Skeletal muscle tissue (tissue), 4 donors: ENCODE results near the gene FAM120B. TPM values are rescaled to one million over a fixed set of nuclear protein-coding genes. Genes with fewer than 3 reads are reported as not detected.
"Not testable (repeated sequence)": the region's sequence is repeated elsewhere in the genome, so short reads cannot be mapped to it uniquely, and the experiment has no call there.

Experiments
- H3K27ac ChIP-seq: one replicate; pipeline ENCODE4 v1.7.0; 2013; ENCODE audit warnings: mild to moderate bottlenecking, low read depth, low read length, inconsistent platforms
- H3K27me3 ChIP-seq, 3 donors: one replicate each; pipeline ENCODE4 v1.7.0; 2013; ENCODE audit warnings: low read length in 3 of 3; ENCODE audit not compliant: control insufficient read depth in 3 of 3, insufficient read depth in 3 of 3
- H3K36me3 ChIP-seq, 3 donors: one replicate each; pipeline ENCODE4 v1.7.0; 2013; ENCODE audit warnings: low read length in 3 of 3; ENCODE audit not compliant: control insufficient read depth in 3 of 3, insufficient read depth in 3 of 3
- H3K4me1 ChIP-seq, 3 donors: one replicate each; pipeline ENCODE4 v1.7.0; 2013; ENCODE audit warnings: low read length in 3 of 3, mild to moderate bottlenecking in 3 of 3; ENCODE audit not compliant: control insufficient read depth in 3 of 3, insufficient read depth in 3 of 3
- H3K4me3 ChIP-seq, 3 donors: one replicate each; pipeline ENCODE4 v1.7.0; 2013; ENCODE audit warnings: low read length in 3 of 3
- H3K9ac ChIP-seq, 3 donors: one replicate each; pipeline ENCODE4 v1.7.0; 2013; ENCODE audit warnings: low read length in 3 of 3, mild to moderate bottlenecking in 3 of 3, moderate library complexity in 2 of 3, low read depth in 1 of 3
- H3K9me3 ChIP-seq, 3 donors: one replicate each; pipeline ENCODE4 v1.7.0; 2013; ENCODE audit warnings: low read length in 3 of 3; ENCODE audit not compliant: control insufficient read depth in 3 of 3
- total RNA-seq: library from RNA; depleted of rRNA; stranded (reverse); fragments of >200 nt; gene quantifications from one replicate; pipeline ENCODE4 v1.2.3, GENCODE V29; 2014
- donor health status: Osteomylitis.

FAM120B gene
- total RNA-seq, 1 donor from 2014 or later, result 33.9 TPM

GRCh38 chr6:170405311-170405975, 98.9 kb downstream of the FAM120B start:
- Histone ChIP-seq H3K9ac (no peak overlapping the region), H3K36me3 (peaks cover 2 to 36% (median 27%) of the 10 kb centered on the region in 3 donors), H3K4me1 (no peaks in the 10 kb centered on the region), H3K27ac (no peak overlapping the region), H3K9me3 (no peaks in the 10 kb centered on the region), H3K27me3 (no peaks in the 10 kb centered on the region), H3K4me3 (no peak overlapping the region)

- Histone ChIP-seq H3K9ac (no peak overlapping the region), H3K4me3 (no peak overlapping the region), H3K9me3 (no peaks in the 10 kb centered on the region), H3K4me1 (no peaks in the 10 kb centered on the region), H3K27ac (no peak overlapping the region), H3K36me3 (peaks cover 2 to 27% (median 22%) of the 10 kb centered on the region in 3 donors), H3K27me3 (no peaks in the 10 kb centered on the region)
Measured at GRCh38 chr6:170407200-170407599, 100.6 kb downstream of the FAM120B start.

DNA sequence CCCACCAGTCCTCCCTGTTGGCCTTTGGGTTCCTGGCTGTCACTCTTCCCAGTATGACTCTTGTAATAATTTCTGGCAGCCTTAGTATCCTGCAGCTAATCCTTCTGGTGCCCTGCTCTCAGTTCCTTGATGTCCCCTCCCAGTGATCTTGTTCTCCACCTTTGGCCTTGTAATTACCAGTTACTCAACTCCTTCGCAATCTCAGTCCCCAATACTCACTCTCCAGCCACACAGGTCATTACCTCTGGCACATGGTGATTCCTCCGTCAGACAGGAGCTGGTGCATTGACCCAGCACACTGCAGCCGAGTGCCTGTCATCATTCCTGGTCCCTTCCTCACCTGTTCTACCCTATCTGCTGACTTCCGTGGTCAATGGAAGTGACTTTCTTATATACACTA, 101.4 kb downstream of the FAM120B start:
- no peak overlapping the region for H3K27ac ChIP-seq
- no peak overlapping the region for H3K9ac ChIP-seq
- no peaks in the 10 kb centered on the region for H3K27me3 ChIP-seq
- H3K36me3 ChIP-seq, result peaks cover 2 to 27% (median 22%) of the 10 kb centered on the region in 3 donors
- H3K4me1 ChIP-seq, result no peaks in the 10 kb centered on the region
- H3K9me3 ChIP-seq, result no peaks in the 10 kb centered on the region
- no peak overlapping the region for H3K4me3 ChIP-seq

GRCh38 chr6:170409746-170410145, 103.2 kb downstream of the FAM120B start:
- not testable (repeated sequence) for H3K9me3 ChIP-seq, H3K4me3 ChIP-seq, H3K27ac ChIP-seq, H3K27me3 ChIP-seq, H3K4me1 ChIP-seq, H3K9ac ChIP-seq
- H3K36me3 ChIP-seq, result peaks cover 2 to 14% (median 14%) of the 10 kb centered on the region in 3 donors

- no peaks in the 10 kb centered on the region for H3K27me3 ChIP-seq
- H3K4me3 ChIP-seq, result no peak overlapping the region
- no peaks in the 10 kb centered on the region for H3K9me3 ChIP-seq
- no peak overlapping the region for H3K27ac ChIP-seq
- peaks cover 2 to 9% (median 9%) of the 10 kb centered on the region in 3 donors for H3K36me3 ChIP-seq
- no peak overlapping the region for H3K9ac ChIP-seq
- no peaks in the 10 kb centered on the region for H3K4me1 ChIP-seq
Measured at GRCh38 chr6:170410241-170410640, 103.7 kb downstream of the FAM120B start.

- H3K27ac ChIP-seq, result no peak overlapping the region
- H3K4me3 ChIP-seq, result no peak overlapping the region
- H3K27me3 ChIP-seq, result peaks cover 0 to 3% (median 3%) of the 10 kb centered on the region in 3 donors
- H3K4me1 ChIP-seq, result no peaks in the 10 kb centered on the region
- H3K9me3 ChIP-seq, result no peaks in the 10 kb centered on the region
- no peak overlapping the region for H3K9ac ChIP-seq
- H3K36me3 ChIP-seq, result no peaks in the 10 kb centered on the region
Measured at GRCh38 chr6:170415318-170415717, 108.8 kb downstream of the FAM120B start.

DNA sequence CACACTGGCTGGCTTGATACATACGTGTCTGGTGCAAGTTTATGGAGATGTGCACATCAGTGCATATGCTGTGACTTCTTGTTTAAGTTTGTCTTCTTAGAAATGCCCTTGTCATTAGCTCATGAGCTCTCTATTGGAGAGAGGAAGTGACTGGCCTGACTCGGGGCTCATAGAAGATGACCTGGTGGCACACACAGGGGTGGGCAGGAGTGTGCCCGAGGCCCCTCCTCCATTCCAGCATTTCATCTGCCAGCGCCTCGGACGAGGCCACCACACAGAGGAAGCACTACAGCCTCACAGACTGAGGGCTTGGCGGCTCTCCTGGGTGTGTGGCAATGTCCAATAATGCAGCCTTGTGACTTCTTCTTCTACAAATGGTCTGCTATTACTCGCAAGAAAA, 109.7 kb downstream of the FAM120B start:
- Histone ChIP-seq H3K9me3 (no peaks in the 10 kb centered on the region), H3K36me3 (no peaks in the 10 kb centered on the region), H3K4me1 (no peaks in the 10 kb centered on the region), H3K9ac (no peak overlapping the region), H3K27me3 (peaks cover 0 to 3% (median 3%) of the 10 kb centered on the region in 3 donors), H3K27ac (no peak overlapping the region), H3K4me3 (no peak overlapping the region)

- Histone ChIP-seq H3K4me1 (no peaks in the 10 kb centered on the region), H3K27me3 (peaks cover 0 to 3% (median 3%) of the 10 kb centered on the region in 3 donors), H3K9ac (no peak overlapping the region), H3K27ac (no peak overlapping the region), H3K9me3 (no peaks in the 10 kb centered on the region), H3K36me3 (no peaks in the 10 kb centered on the region), H3K4me3 (no peak overlapping the region)
Measured at GRCh38 chr6:170416959-170417606, 110.5 kb downstream of the FAM120B start.

GRCh38 chr6:170417881-170418280, 111.3 kb downstream of the FAM120B start:
- H3K27me3 ChIP-seq, result peaks cover 0 to 3% (median 3%) of the 10 kb centered on the region in 3 donors
- H3K4me3 ChIP-seq, result no peak overlapping the region
- no peaks in the 10 kb centered on the region for H3K36me3 ChIP-seq
- no peak overlapping the region for H3K27ac ChIP-seq
- H3K4me1 ChIP-seq, result no peaks in the 10 kb centered on the region
- no peak overlapping the region for H3K9ac ChIP-seq
- no peaks in the 10 kb centered on the region for H3K9me3 ChIP-seq

DNA sequence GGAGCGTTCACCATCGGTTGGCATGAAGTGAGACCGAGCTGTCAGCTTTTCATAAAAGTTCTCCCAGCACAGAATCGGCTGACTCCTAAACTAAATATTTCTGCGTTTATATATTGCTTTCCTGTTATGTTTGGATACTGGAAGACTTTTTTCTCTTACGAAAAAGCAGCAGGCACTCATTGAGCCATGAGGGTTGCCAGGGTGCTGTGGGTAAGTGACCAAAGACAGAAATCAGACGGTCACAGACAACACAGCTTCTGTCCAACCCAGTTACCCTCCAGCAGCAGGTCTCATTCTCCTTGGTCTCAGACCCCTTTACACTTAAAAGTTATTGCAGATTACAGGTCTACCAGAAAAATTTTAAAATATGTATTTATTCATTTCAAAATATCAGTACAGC, 113.7 kb downstream of the FAM120B start:
- no peaks in the 10 kb centered on the region for H3K36me3 ChIP-seq
- no peak overlapping the region for H3K4me3 ChIP-seq
- no peaks in the 10 kb centered on the region for H3K9me3 ChIP-seq
- peaks cover 3 to 6% (median 3%) of the 10 kb centered on the region in 3 donors for H3K27me3 ChIP-seq
- no peak overlapping the region for H3K27ac ChIP-seq
- H3K9ac ChIP-seq, result no peak overlapping the region
- no peaks in the 10 kb centered on the region for H3K4me1 ChIP-seq
